Measurements from ENCODE around the gene DLL3. TPM values are rescaled to one million over a fixed set of nuclear protein-coding genes. Genes with fewer than 3 reads are reported as not detected.

DLL3 gene
- total and polyA plus RNA-seq, 9 of the 15 experiments (the other 6 are each of a cell fraction or from before 2014, with no cell fraction given): 0.80 to 6.3 (median 1.2) TPM

DNA sequence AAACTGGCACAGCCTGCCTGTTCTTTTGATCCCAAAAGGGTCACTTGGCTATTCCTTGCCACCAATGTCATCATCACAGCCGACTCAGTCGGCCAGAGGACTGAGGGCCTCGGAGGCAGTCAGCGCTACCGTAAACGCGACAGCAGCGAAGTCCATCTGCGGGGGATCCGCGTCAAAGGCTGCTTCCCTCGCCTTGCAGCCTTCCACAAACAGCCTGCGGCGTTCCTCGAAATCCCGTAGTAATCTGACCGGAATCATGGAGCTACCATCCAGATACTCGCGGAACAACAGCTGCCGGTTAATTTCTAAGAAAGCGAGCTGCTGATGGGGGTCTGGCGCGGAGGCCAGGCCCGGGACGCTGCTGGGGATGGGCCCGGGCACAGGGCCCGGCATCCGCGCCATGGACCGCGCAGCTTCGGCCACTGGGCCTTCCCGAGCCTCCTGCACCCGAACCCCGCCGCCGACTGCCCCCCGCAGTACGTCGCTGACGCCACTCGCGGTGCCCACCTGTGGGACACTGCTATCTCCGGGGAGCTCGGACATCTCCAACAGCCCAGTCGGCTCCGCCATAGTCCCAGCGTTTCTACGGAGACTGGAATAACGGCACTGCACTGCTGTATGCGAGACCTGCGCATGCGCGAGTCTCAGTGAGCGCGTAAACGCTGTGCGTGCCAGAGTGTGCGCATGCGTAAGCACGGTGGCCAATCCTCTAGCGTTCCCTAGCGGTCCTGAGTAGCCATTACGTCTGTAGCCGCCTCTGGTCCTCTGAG, 33.7 kb downstream of the DLL3 start, which contains the start of gene EID2B (continued):
- TF ChIP-seq CEBPG (CRISPR knock-in tag; IDR thresholded peaks at IDR 0.05) (peak; percentile 51; the same call in 1 of the 2 replicates), CEBPG (tag; conservative IDR thresholded peaks at IDR 0.05 in 1 of 2, IDR thresholded peaks at IDR 0.05 in 1 of 2) (no peak; a peak in 1 of 4 replicates), SIN3A (IDR thresholded peaks at IDR 0.05; ENCODE audit: borderline replicate concordance in 2 of 2, control insufficient read depth in 1 of 2, low read depth in 2 of 2, low read length in 2 of 2) (peak in 1 of 2 experiments; percentile 62; a peak in 1 of 4 replicates), SP1 (CRISPR knock-in tag; IDR thresholded peaks at IDR 0.05) (peak; percentile 37; the same call in 1 of the 2 replicates), BHLHE40 (IDR thresholded peaks at IDR 0.05; ENCODE audit: low read length) (peak; percentile 75), RUNX1 (IDR thresholded peaks at IDR 0.05; ENCODE audit: low read depth) (no peak), JUND (IDR thresholded peaks at IDR 0.05; ENCODE audit: borderline replicate concordance, low read depth, low read length) (peak; percentile 66), JUND (tag; IDR thresholded peaks at IDR 0.05; ENCODE audit: borderline replicate concordance, low read depth, low read length) (no peak; the same call in 2 of the 3 replicates)
- TF ChIP-seq, protein P1, sequence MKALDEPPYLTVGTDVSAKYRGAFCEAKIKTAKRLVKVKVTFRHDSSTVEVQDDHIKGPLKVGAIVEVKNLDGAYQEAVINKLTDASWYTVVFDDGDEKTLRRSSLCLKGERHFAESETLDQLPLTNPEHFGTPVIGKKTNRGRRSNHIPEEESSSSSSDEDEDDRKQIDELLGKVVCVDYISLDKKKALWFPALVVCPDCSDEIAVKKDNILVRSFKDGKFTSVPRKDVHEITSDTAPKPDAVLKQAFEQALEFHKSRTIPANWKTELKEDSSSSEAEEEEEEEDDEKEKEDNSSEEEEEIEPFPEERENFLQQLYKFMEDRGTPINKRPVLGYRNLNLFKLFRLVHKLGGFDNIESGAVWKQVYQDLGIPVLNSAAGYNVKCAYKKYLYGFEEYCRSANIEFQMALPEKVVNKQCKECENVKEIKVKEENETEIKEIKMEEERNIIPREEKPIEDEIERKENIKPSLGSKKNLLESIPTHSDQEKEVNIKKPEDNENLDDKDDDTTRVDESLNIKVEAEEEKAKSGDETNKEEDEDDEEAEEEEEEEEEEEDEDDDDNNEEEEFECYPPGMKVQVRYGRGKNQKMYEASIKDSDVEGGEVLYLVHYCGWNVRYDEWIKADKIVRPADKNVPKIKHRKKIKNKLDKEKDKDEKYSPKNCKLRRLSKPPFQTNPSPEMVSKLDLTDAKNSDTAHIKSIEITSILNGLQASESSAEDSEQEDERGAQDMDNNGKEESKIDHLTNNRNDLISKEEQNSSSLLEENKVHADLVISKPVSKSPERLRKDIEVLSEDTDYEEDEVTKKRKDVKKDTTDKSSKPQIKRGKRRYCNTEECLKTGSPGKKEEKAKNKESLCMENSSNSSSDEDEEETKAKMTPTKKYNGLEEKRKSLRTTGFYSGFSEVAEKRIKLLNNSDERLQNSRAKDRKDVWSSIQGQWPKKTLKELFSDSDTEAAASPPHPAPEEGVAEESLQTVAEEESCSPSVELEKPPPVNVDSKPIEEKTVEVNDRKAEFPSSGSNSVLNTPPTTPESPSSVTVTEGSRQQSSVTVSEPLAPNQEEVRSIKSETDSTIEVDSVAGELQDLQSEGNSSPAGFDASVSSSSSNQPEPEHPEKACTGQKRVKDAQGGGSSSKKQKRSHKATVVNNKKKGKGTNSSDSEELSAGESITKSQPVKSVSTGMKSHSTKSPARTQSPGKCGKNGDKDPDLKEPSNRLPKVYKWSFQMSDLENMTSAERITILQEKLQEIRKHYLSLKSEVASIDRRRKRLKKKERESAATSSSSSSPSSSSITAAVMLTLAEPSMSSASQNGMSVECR (CRISPR knock-in tag; IDR thresholded peaks at IDR 0.05): peak; percentile 74; the same call in 1 of the 2 replicates
- TF ChIP-seq, protein P2, sequence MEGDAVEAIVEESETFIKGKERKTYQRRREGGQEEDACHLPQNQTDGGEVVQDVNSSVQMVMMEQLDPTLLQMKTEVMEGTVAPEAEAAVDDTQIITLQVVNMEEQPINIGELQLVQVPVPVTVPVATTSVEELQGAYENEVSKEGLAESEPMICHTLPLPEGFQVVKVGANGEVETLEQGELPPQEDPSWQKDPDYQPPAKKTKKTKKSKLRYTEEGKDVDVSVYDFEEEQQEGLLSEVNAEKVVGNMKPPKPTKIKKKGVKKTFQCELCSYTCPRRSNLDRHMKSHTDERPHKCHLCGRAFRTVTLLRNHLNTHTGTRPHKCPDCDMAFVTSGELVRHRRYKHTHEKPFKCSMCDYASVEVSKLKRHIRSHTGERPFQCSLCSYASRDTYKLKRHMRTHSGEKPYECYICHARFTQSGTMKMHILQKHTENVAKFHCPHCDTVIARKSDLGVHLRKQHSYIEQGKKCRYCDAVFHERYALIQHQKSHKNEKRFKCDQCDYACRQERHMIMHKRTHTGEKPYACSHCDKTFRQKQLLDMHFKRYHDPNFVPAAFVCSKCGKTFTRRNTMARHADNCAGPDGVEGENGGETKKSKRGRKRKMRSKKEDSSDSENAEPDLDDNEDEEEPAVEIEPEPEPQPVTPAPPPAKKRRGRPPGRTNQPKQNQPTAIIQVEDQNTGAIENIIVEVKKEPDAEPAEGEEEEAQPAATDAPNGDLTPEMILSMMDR (IDR thresholded peaks at IDR 0.05 in 2 of 3, conservative IDR thresholded peaks at IDR 0.05 in 1 of 3; ENCODE audit: insufficient read depth in 2 of 3, low read depth in 1 of 3, low read length in 3 of 3): peak; percentile 96 to 99 (median 99)
- TF ChIP-seq, protein P3, sequence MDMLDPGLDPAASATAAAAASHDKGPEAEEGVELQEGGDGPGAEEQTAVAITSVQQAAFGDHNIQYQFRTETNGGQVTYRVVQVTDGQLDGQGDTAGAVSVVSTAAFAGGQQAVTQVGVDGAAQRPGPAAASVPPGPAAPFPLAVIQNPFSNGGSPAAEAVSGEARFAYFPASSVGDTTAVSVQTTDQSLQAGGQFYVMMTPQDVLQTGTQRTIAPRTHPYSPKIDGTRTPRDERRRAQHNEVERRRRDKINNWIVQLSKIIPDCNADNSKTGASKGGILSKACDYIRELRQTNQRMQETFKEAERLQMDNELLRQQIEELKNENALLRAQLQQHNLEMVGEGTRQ (CRISPR knock-in tag; IDR thresholded peaks at IDR 0.05): no peak
- TF ChIP-seq, protein P4, sequence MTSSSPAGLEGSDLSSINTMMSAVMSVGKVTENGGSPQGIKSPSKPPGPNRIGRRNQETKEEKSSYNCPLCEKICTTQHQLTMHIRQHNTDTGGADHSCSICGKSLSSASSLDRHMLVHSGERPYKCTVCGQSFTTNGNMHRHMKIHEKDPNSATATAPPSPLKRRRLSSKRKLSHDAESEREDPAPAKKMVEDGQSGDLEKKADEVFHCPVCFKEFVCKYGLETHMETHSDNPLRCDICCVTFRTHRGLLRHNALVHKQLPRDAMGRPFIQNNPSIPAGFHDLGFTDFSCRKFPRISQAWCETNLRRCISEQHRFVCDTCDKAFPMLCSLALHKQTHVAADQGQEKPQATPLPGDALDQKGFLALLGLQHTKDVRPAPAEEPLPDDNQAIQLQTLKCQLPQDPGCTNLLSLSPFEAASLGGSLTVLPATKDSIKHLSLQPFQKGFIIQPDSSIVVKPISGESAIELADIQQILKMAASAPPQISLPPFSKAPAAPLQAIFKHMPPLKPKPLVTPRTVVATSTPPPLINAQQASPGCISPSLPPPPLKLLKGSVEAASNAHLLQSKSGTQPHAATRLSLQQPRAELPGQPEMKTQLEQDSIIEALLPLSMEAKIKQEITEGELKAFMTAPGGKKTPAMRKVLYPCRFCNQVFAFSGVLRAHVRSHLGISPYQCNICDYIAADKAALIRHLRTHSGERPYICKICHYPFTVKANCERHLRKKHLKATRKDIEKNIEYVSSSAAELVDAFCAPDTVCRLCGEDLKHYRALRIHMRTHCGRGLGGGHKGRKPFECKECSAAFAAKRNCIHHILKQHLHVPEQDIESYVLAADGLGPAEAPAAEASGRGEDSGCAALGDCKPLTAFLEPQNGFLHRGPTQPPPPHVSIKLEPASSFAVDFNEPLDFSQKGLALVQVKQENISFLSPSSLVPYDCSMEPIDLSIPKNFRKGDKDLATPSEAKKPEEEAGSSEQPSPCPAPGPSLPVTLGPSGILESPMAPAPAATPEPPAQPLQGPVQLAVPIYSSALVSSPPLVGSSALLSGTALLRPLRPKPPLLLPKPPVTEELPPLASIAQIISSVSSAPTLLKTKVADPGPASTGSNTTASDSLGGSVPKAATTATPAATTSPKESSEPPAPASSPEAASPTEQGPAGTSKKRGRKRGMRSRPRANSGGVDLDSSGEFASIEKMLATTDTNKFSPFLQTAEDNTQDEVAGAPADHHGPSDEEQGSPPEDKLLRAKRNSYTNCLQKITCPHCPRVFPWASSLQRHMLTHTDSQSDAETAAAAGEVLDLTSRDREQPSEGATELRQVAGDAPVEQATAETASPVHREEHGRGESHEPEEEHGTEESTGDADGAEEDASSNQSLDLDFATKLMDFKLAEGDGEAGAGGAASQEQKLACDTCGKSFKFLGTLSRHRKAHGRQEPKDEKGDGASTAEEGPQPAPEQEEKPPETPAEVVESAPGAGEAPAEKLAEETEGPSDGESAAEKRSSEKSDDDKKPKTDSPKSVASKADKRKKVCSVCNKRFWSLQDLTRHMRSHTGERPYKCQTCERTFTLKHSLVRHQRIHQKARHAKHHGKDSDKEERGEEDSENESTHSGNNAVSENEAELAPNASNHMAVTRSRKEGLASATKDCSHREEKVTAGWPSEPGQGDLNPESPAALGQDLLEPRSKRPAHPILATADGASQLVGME (CRISPR knock-in tag; IDR thresholded peaks at IDR 0.05): peak; percentile 75; the same call in 1 of the 2 replicates

All from K562 (cell line).